ENCODE data around the gene PWWP3B.

PWWP3B gene

GRCh38 chrX:106201502-106202178 lies 33.5 kb downstream of the PWWP3B start:
- TF ChIP-seq EP300 (IDR thresholded peaks at IDR 0.05; ENCODE audit: borderline replicate concordance) (no peak), FOXM1 (IDR thresholded peaks at IDR 0.05; ENCODE audit: borderline replicate concordance, low read depth) (no peak), NFIC (IDR thresholded peaks at IDR 0.05) (no peak), TEAD4 (IDR thresholded peaks at IDR 0.05) (0 out of 2 replicates have a peak, but pooled peaks have one; percentile 29), TCF12 (IDR thresholded peaks at IDR 0.05; ENCODE audit: low read depth) (no peak)

DNA sequence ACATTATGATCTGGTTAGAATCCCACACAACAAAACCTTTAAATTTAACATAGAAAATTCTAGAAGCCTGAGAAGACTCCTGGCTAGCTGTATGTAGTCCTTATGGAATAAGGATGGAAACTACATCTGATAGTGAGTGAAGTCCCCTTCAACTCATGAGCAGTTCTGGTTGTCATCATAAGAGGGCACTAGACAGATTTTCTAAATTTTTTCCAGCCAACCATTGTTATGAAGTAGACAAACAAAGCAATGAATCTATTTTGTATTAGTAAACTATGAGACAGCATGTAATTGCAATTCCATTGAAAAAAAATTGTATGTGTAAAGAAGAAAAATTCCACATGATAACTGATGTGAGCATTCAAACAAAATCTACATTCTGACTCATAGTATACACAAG lies 35.2 kb downstream of the PWWP3B start:
- no peak for TF ChIP-seq EP300 (IDR thresholded peaks at IDR 0.05; ENCODE audit: borderline replicate concordance)
- TF ChIP-seq REST (IDR thresholded peaks at IDR 0.05; ENCODE audit: low read depth): no peak
- no peak for TF ChIP-seq RAD21 (IDR thresholded peaks at IDR 0.05; ENCODE audit: low read depth)
- TF ChIP-seq TCF12 (IDR thresholded peaks at IDR 0.05; ENCODE audit: low read depth): no peak
- TF ChIP-seq TEAD4 (IDR thresholded peaks at IDR 0.05): no peak
- no peak for TF ChIP-seq MAX (IDR thresholded peaks at IDR 0.05)
- TF ChIP-seq TAF1 (IDR thresholded peaks at IDR 0.05; ENCODE audit: low read depth): no peak
- TF ChIP-seq YY1 (IDR thresholded peaks at IDR 0.05; ENCODE audit: low read depth): no peak
- no peak for TF ChIP-seq ZBTB7A (IDR thresholded peaks at IDR 0.05; ENCODE audit: low read depth)
- TF ChIP-seq NFIC (IDR thresholded peaks at IDR 0.05): no peak
- TF ChIP-seq, protein P1, sequence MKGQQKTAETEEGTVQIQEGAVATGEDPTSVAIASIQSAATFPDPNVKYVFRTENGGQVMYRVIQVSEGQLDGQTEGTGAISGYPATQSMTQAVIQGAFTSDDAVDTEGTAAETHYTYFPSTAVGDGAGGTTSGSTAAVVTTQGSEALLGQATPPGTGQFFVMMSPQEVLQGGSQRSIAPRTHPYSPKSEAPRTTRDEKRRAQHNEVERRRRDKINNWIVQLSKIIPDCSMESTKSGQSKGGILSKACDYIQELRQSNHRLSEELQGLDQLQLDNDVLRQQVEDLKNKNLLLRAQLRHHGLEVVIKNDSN (IDR thresholded peaks at IDR 0.05): no peak

DNA sequence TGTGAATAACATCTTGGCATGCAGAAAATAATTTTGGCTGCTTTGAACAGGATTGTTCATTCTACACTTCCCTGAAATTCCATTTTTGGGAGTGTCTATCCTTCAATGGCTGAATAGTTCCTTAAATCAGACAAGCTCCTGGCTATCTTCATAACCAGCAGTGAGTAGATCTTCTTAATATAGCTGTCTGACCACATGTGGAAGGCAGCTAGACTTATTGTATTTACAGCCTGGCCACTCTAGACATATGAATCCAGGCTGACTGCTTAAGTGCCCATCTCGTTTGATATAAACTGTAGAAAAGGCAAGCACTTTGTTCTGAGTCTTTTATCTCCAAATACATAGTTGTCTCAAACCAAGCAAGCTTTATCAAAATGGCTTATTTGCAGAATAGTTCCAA lies 40.0 kb downstream of the PWWP3B start:
- TF ChIP-seq, protein P1 (IDR thresholded peaks at IDR 0.05): no peak
- TF ChIP-seq NFIC (IDR thresholded peaks at IDR 0.05): no peak
- no peak for TF ChIP-seq TAF1 (IDR thresholded peaks at IDR 0.05; ENCODE audit: low read depth)
- TF ChIP-seq EGR1 (IDR thresholded peaks at IDR 0.05): no peak
- no peak for TF ChIP-seq TCF12 (IDR thresholded peaks at IDR 0.05; ENCODE audit: low read depth)
- TF ChIP-seq ZBTB7A (IDR thresholded peaks at IDR 0.05; ENCODE audit: low read depth): no peak
- TF ChIP-seq YY1 (IDR thresholded peaks at IDR 0.05; ENCODE audit: low read depth): no peak
- no peak for TF ChIP-seq RAD21 (IDR thresholded peaks at IDR 0.05; ENCODE audit: low read depth)
- no peak for TF ChIP-seq EP300 (IDR thresholded peaks at IDR 0.05; ENCODE audit: borderline replicate concordance)
- no peak for TF ChIP-seq REST (IDR thresholded peaks at IDR 0.05; ENCODE audit: low read depth)

Data from Ishikawa (cell line).